Measurements from ENCODE around the gene ITGB2.
A peak's percentile ranks its signal among the peaks of the same experiment; 100 is the strongest.

ITGB2 gene

DNA sequence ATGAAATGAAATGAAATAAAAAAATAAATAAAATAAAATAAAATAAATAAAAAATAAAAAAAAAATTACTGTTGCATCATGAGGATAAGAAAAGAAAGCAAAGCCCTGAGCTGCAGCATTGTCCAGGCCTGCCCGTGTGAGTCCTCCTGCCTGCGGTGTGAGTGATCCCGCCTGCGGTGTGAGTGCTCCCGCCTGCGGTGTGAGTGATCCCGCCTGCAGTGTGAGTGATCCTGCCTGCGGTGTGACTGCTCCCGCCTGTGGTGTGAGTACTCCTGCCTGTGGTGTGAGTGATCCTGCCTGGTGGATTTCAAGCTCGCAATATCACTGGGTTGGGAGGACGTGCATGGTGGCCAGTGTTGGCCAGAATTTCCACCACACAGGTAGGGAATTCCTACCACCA lies 24.8 kb downstream of the ITGB2 start:
- no peak for DNase-seq

DNA sequence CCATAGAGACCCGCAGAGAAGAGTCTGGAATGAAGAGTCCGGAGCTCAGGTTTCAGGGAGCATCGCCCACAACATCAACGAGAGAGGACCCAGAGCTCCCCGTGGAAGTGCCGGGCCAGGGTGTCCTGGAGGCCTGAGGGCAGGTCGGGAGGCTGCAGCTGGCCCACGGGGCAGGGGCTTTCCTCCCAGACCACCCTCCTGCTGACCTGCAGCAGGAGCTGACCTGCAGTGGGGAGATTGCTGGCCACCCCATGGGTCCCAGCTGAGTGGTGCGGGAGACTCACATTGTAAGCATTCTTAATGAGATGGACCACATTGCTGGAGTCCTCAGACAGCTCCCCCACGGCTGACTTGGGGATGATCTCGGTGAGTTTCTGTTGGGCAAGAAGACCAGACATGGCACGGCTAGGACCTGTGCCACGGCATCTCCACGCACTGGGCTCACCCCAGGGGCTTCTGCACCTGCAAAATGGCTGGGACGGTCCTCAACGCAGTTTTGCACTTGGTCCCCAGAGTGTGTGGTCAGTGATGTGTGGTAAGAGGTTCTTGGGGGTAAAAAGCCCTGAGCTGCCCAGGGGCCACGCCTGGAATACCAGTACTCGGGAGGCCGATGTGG lies 25.9 kb downstream of the ITGB2 start:
- no peak for DNase-seq

GRCh38 chr21:44893948-44894656 lies 26.6 kb downstream of the ITGB2 start:
- no peak for DNase-seq

- DNase-seq, result no peak
Observed at GRCh38 chr21:44893278-44893556, 27.5 kb downstream of the ITGB2 start.

DNA sequence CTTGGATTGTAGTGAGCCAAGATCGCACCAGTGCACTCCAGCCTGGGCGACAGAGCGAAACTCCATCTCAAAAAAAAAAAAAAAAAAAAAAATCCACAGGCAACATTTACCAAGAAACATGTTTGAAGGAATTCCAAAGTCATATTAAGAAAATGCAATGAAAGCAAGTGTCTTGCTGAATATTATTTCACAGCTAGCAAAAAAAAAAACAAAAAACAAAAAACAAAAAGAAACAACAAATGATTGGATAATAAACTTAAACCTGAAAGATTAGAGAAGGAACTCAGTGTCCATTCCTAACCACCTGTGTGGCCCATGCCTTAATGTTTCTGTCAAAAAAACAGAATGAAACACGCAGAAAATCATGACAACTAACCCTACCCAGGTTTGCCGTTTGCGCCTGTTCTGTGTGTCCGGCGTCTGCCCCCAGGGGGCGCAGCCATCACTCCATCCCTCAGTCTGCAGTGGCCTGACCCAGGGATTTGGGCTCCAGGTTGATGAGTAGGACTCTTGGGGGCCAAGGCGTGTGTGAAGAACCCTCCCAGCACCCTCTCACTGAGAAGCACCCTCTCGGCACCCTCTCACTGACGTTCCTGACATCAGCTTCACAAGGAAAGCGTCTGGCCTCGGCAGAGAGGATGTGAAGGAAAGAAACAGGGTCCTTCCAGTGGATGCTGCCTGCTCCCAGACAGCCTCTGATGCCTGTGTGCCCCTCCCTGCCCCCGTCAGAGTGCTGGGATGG lies 28.0 kb downstream of the ITGB2 start:
- DNase-seq, result peak; percentile 76

DNA sequence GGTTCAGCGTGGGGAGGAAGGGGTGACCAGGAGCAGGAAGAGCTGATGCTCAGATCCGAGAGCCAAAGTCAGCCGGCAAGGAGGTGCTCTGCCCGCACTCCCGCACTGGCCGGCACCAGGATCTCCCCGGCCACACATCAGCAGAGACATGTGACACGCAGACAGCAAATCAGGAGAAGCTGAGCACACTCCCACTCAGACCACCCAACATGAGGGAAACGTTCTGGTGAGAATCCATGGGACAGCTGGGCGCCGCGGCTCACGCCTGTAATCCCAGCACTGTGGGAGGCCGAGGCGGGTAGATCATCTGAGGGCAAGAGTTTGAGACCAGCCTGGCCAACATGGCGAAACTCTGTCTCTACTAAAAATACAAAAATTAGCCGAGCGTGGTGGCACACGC lies 28.6 kb downstream of the ITGB2 start:
- DNase-seq, result no peak

DNA sequence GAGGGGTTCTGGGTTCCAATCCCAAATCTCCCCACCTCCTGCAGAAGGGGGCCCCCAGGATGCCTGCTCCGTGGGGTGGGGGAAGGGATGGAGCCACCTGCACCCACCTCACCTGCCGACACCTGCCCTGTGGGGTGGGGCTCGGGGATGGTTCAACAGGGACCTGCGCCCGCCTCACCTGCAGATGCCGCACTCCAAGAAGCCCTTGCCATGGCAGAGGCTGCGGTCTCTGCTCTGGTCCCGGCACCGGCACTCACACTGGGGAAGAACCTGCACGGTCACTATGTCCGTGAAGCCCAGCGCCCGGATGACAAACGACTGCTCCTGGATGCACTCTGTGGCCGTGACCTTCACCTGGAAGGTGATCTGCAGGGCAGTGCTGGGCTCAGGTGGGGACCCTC lies 29.1 kb downstream of the ITGB2 start:
- DNase-seq, result no peak

DNA sequence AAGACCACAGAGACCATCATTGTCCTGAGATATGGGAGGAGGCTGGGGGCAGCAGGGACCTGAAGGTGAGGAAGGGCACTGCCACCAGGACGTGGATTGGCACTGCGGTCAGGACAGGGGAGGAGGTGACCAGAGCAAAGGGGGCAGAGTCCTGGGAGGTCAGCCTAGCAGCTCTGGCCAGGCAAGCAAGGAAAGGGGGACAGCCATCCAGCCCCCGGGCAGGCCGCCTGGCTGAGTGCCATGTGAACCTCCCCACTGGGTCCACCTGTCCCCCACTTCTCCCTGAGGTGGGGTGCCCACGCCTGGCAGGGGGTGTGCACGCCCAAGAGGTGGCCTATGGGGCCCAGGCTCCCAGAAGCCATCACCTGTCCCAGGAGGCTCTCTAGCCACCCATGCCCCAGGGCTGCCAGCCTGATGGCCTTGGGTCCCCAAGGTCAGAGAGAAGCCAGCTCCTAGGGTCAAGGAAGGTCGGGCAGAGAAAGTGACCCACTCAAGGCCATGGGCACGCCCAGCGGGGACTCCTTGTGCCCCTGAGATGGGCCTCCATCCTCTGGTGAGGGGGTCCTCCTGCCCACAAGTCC lies 29.6 kb downstream of the ITGB2 start:
- DNase-seq, result no peak

DNA sequence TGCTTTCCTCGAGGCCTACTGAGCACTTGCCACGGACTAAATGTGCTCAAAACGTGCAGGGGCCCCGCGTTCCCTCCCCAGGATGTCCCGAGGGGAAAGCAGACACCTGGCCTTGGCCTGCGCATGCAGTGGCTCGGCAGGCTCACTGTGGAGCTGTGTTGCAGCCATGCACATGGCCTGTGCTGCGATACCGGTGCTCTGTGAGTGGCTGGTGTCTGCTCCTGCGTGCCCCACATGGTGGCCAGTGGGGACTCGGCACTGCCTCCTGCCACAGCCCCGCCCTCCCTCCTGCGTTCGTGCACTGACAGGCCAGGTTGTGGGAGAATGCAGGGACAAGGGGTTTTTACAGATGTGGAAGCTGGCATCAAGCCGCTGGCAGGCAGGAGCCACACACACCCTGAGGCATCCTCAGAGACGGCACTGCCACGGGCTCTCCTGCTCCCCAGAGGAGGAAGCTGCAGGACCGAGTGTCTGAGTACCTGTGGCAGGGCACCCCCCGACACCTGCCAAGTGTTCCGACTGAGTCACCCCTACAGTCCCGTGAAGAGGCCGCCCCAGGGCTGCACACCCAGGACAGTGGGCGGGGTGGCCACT lies 30.3 kb downstream of the ITGB2 start:
- DNase-seq, result peak; percentile 28

- DNase-seq, result no peak
Observed at GRCh38 chr21:44889625-44890337, 30.9 kb downstream of the ITGB2 start.

DNA sequence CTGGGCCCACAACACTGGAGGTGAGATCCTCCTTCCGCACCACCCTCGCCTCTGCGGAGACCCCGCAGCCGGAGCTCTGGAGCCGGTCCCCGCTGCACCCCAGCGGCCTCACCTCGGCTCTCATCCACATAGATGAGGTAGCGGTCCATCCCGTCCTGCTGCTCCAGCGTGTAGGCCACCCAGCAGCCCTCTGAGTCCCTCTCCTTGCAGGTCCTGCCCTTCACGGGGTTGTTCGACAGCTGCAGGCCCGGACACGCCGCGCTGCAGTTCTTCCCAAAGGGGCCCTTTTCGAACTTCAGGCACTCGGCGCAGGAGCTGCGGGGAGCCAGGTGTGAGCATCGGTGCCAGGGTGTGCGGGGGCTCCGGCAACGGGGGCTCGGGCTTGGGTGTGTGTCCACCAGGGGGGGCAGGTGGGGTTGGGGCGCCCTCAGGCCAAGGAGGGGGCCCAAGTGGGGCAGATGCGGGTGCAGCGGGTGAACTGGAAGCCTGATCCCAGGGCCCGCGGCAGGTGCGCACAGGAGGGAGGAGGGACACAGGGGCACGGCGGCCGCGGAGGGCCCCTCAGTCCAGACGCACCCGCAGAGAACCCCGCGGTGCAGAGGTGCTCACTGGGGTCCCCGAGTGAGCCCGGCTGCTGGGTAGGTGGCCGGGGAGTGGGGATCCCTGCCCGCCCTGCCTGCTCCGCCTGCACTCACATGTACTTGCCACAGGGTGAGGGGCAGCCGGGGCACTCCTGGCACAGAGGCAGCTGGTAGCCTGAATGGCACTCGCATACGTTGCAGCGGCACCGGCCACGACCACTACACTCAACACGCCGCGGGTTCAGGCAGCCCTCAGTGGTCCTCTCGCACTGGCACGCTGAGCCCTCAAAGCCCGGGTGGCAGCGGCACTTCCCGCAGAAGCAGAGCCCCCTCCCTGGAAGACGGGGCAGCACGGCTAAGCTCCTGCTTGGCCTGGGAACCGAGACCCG lies 31.8 kb downstream of the ITGB2 start:
- no peak for DNase-seq

DNA sequence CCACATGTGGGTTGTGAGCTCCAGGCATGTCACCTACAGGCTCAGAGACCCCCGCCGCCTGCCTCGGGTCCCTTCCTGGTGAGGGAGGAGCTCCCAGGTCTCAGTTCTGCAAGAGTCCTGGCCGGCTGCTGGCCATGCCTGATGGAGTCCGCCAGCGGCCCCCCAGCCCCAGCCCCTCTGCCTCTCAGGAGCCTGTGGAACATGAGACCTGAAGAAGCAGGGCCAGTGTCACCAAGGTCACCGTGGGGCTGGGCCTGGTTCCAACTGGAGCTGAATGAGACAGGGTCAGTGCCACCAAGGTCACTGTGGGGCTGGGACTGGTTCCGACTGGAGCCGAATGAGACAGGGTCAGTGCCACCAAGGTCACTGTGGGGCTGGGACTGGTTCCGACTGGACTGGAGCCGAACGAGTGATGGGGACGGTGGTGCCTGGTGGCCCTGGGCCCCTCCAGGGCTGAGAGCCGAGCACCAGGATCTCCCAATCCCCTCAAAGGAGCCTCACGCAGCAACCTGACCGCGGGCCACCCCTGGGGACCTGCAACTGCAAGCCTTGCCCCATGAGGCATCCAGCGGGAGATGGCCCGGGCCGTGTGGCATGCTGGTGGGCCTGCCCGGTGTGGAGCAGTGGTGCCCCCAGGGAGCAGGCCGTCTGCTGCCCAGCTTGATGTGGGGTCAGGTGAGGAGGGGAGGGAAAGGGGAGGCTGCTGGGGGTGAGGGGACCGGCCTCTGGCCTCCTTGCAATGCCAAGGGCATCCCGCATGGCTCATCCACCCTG lies 32.7 kb downstream of the ITGB2 start:
- DNase-seq, result no peak

DNA sequence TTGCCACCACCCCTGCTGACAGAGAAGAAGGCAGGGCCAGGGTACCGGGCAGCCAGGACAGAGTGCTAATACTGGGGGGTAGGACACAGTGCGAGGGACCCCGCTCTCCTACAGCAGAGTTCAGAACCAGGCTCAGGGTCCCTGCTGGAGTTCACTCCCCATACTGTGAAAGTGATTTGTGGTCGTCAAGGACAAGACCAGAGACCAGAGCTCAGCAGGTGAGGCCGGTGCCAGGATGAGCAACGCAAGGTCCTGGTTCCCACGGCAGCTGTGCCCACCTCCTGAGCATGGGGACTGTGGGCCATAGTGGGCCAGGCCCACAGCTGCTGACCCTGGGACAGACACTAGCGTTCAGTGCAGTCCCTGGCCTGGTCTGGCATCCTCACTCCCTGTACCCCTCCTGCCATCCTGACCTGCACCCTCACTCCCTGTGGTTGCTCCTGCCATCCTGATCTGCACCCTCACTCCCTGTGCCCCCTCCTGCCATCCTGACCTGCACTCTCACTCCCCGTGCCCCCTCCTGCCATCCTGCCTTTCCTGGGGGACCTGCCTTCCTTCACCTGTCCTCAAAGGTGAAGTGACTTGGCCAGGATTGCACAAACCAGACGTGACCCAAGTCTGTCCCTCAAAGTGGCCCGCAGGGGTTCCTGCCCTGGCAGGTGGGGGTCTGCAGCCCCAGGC lies 33.4 kb downstream of the ITGB2 start:
- no peak for DNase-seq

DNA sequence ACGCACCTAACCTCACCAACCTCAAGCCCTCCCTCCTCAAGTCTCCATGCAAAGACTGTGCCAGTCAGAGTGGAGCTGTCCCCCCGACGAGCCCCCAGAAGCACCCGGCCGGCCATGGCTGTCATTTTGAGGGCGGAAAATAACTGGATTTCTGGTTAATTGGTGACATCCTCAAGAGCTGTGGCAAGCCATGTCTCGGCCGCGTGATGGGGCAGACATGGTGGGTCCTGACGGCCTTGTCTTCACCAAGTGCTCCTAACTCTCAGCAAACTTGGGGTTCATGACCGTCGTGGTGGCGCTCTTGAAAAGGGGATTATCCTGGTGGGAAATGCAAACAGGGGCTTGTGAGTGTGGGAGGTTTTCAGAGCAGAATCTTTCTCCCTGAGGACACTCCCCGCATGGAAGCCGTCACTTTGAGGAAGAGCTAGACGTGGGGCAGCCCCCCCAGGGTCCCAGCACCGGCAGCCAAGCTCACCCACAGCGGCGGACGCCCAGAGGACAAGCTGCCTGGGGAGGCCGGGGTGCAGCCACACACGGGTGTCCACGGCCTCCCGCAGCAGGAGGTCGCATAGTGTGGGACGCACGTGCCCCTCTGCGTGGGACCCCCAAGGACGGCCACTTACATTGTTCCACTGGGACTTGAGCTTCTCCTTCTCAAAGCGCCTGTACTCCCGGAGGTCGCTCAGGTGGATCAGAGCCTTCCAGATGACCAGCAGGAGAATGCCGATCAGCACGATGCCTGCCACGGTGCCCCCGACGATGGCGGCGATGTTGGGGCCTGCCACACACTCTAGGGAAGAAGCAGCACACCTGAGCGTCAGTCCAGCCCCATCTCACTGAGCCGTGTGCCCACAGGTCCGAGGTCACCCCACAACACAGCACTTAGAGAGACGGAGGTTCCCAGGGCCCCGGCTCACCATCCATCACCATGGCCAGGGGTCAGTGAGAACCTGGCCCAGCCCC lies 34.3 kb downstream of the ITGB2 start:
- DNase-seq, result no peak

GRCh38 chr21:44885615-44886014 lies 35.1 kb downstream of the ITGB2 start:
- no peak for DNase-seq

- DNase-seq, result no peak
Observed at GRCh38 chr21:44884097-44884496, 36.6 kb downstream of the ITGB2 start.

GRCh38 chr21:44883250-44883649 lies 37.4 kb downstream of the ITGB2 start:
- DNase-seq, result no peak

DNA sequence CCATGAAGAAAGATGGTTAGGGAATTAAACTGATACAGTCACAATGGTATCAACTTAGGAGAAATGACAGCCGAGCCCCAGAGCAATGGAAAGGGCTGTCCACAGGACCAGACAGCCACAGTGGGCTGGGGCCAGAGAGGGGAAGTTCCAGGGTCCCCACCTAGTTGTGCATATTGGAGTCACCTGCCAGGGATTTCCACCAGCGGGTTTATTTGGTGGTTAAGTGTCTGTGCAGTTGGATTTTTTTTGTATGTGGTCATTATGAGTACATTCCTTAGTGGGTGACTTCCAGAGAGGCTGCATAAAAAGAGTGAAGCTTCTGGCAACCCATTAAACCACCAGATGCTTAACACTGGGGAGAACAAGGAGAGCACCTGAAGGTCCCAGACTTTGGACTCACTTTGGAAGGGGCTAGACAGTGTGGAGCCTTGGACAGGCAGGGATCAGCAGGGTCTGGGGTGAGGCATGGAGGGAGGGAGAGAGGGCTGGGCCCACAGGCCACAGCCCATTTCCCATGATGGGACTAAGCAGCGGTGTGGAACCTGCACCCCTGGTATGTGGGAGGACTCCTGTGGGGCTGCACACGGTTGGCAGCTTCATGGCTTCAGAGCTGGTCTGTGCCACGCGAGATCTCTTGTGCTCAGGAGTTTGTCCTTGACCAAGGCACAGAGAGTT lies 39.4 kb downstream of the ITGB2 start:
- no peak for DNase-seq
